ENCODE measurements around the gene CRELD1. TPM values are rescaled to one million over a fixed set of nuclear protein-coding genes. Genes with fewer than 3 reads are reported as not detected.

The CRELD1 gene
- total and polyA plus RNA-seq, 2 of the 13 experiments (the other 11 are each of a cell fraction or from before 2014, with no cell fraction given): 27.1 to 61.9 TPM

DNA sequence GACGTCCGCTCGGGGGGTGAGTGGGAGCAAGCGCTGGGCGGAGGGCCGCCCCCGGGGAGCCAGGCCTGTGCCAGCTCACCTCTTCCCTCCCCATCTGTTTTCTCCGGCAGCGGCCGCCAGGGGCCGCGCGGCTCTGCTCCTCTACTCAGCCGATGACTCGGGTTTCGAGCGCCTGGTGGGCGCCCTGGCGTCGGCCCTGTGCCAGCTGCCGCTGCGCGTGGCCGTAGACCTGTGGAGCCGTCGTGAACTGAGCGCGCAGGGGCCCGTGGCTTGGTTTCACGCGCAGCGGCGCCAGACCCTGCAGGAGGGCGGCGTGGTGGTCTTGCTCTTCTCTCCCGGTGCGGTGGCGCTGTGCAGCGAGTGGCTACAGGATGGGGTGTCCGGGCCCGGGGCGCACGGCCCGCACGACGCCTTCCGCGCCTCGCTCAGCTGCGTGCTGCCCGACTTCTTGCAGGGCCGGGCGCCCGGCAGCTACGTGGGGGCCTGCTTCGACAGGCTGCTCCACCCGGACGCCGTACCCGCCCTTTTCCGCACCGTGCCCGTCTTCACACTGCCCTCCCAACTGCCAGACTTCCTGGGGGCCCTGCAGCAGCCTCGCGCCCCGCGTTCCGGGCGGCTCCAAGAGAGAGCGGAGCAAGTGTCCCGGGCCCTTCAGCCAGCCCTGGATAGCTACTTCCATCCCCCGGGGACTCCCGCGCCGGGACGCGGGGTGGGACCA lies 632 bp upstream of the CRELD1 start (continued):
- TF ChIP-seq ARID4A (CRISPR knock-in tag; IDR thresholded peaks at IDR 0.05; ENCODE audit: borderline replicate concordance) (no peak), ZNF589 (CRISPR knock-in tag; conservative IDR thresholded peaks at IDR 0.05) (no peak), ZNF256 (CRISPR knock-in tag; conservative IDR thresholded peaks at IDR 0.05) (peak; percentile 19; the same call in 1 of the 2 replicates), FOXK1 (CRISPR knock-in tag; IDR thresholded peaks at IDR 0.05; ENCODE audit: borderline replicate concordance, low read depth) (no peak), KDM4B (CRISPR knock-in tag; IDR thresholded peaks at IDR 0.05) (no peak; the same call in 1 of the 2 replicates), MED13 (CRISPR knock-in tag; IDR thresholded peaks at IDR 0.05) (peak; percentile 48; the same call in 1 of the 2 replicates), ZNF660 (CRISPR knock-in tag; IDR thresholded peaks at IDR 0.05; ENCODE audit: borderline replicate concordance, low read depth) (no peak), POLR2A (IDR thresholded peaks at IDR 0.05; ENCODE audit: insufficient read depth in 1 of 2, low read depth in 2 of 2, low read length in 2 of 2) (0 out of 4 replicates have a peak, but pooled peaks of 1 of the 2 experiments have one; percentile 59), NFE2L1 (CRISPR knock-in tag; IDR thresholded peaks at IDR 0.05; ENCODE audit: borderline replicate concordance) (no peak), PTBP1 (IDR thresholded peaks at IDR 0.05; ENCODE audit: low read depth, low read length, poor library complexity, severe bottlenecking) (peak; percentile 63), FLYWCH1 (CRISPR knock-in tag; IDR thresholded peaks at IDR 0.05) (no peak; the same call in 1 of the 2 replicates), ZNF337 (CRISPR knock-in tag; IDR thresholded peaks at IDR 0.05; ENCODE audit: borderline replicate concordance, low read depth) (no peak), ZNF503 (CRISPR knock-in tag; IDR thresholded peaks at IDR 0.05) (peak; percentile 46), ZNF333 (CRISPR knock-in tag; IDR thresholded peaks at IDR 0.05; ENCODE audit: borderline replicate concordance) (peak; percentile 80), KAT2B (IDR thresholded peaks at IDR 0.05; ENCODE audit: borderline replicate concordance, low read depth, low read length) (no peak), ZNF652 (CRISPR knock-in tag; IDR thresholded peaks at IDR 0.05; ENCODE audit: borderline replicate concordance, low read depth) (no peak), ZIK1 (CRISPR knock-in tag; IDR thresholded peaks at IDR 0.05; ENCODE audit: borderline replicate concordance, low read depth) (peak; percentile 75; the same call in 1 of the 2 replicates)
- TF ChIP-seq, protein P1, sequence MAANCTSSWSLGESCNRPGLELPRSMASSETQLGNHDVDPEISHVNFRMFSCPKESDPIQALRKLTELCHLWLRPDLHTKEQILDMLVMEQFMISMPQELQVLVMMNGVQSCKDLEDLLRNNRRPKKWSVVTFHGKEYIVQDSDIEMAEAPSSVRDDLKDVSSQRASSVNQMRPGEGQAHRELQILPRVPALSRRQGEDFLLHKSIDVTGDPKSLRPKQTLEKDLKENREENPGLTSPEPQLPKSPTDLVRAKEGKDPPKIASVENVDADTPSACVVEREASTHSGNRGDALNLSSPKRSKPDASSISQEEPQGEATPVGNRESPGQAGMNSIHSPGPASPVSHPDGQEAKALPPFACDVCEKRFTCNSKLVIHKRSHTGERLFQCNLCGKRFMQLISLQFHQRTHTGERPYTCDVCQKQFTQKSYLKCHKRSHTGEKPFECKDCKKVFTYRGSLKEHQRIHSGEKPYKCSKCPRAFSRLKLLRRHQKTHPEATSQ (CRISPR knock-in tag; IDR thresholded peaks at IDR 0.05; ENCODE audit: borderline replicate concordance): no peak
- TF ChIP-seq, protein P2, sequence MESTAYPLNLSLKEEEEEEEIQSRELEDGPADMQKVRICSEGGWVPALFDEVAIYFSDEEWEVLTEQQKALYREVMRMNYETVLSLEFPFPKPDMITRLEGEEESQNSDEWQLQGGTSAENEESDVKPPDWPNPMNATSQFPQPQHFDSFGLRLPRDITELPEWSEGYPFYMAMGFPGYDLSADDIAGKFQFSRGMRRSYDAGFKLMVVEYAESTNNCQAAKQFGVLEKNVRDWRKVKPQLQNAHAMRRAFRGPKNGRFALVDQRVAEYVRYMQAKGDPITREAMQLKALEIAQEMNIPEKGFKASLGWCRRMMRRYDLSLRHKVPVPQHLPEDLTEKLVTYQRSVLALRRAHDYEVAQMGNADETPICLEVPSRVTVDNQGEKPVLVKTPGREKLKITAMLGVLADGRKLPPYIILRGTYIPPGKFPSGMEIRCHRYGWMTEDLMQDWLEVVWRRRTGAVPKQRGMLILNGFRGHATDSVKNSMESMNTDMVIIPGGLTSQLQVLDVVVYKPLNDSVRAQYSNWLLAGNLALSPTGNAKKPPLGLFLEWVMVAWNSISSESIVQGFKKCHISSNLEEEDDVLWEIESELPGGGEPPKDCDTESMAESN (CRISPR knock-in tag; conservative IDR thresholded peaks at IDR 0.05): no peak; the same call in none of the 2 replicates
